Neuronal stem cell (in vitro differentiated cells): ENCODE results near the gene AP2A1.

Experiments
- DNase-seq: peaks from one replicate; pipeline ENCODE4 v3.0.0-alpha.2; 2013; ENCODE audit warnings: low spot score
- H2AFZ ChIP-seq: one replicate; pipeline ENCODE4 v1.6.1; 2013; ENCODE audit warnings: mild to moderate bottlenecking, low read length, inconsistent platforms
- H2AK5ac ChIP-seq: 2 replicates; pipeline ENCODE4 v1.6.1; 2013; ENCODE audit warnings: low read depth, mild to moderate bottlenecking, inconsistent platforms, low read length, moderate library complexity, mixed read lengths
- H2BK120ac ChIP-seq: 2 replicates; pipeline ENCODE4 v1.6.1; 2013; ENCODE audit warnings: low read depth, mild to moderate bottlenecking, inconsistent platforms, low read length, moderate library complexity, mixed read lengths
- H2BK12ac ChIP-seq: one replicate; pipeline ENCODE4 v1.6.1; 2013; ENCODE audit warnings: low read length, inconsistent platforms
- H2BK15ac ChIP-seq: 2 replicates; pipeline ENCODE4 v1.6.1; 2013; ENCODE audit warnings: mild to moderate bottlenecking, low read length, inconsistent platforms, mixed read lengths
- H2BK5ac ChIP-seq: one replicate; pipeline ENCODE4 v1.6.1; 2013; ENCODE audit warnings: inconsistent platforms, mild to moderate bottlenecking, low read length, moderate library complexity
- H3K14ac ChIP-seq: one replicate; pipeline ENCODE4 v1.6.1; 2013; ENCODE audit warnings: low read length, inconsistent platforms
- H3K18ac ChIP-seq: 2 replicates; pipeline ENCODE4 v1.6.1; 2013; ENCODE audit warnings: low read length, inconsistent platforms
- H3K23ac ChIP-seq: 2 replicates; pipeline ENCODE4 v1.6.1; 2013; ENCODE audit warnings: low read depth, mild to moderate bottlenecking, mixed read lengths, low read length, inconsistent platforms; ENCODE audit not compliant: poor library complexity
- H3K27ac ChIP-seq: replicated peaks from 3 replicates; pipeline ENCODE4 v1.5.1; 2013; ENCODE audit warnings: low read length, inconsistent platforms
- H3K27me3 ChIP-seq, 3 experiments: 2 replicates each; pipeline ENCODE4 v1.6.1; 2013; ENCODE audit warnings: low read length in 3 of 3, mild to moderate bottlenecking in 2 of 3, inconsistent platforms in 1 of 3, low read depth in 1 of 3, mixed read lengths in 1 of 3, moderate library complexity in 1 of 3; ENCODE audit not compliant: control insufficient read depth in 3 of 3, insufficient read depth in 3 of 3
- H3K36me3 ChIP-seq, 2 donors: replicated peaks in 1 of 2; 2 replicates each; pipeline ENCODE4 v1.6.1; 2013; ENCODE audit warnings: low read length in 2 of 2; ENCODE audit not compliant: control insufficient read depth in 2 of 2, insufficient read depth in 2 of 2
- H3K4ac ChIP-seq: 2 replicates; pipeline ENCODE4 v1.6.1; 2013; ENCODE audit warnings: inconsistent platforms, mild to moderate bottlenecking, low read length, moderate library complexity
- H3K4me1 ChIP-seq, 2 donors: 1 replicate in 1 of 2; 2 replicates in 1 of 2; pipeline ENCODE4 v1.6.1; 2013; ENCODE audit warnings: low read length in 2 of 2, low read depth in 1 of 2; ENCODE audit not compliant: control insufficient read depth in 2 of 2, insufficient read depth in 1 of 2
- H3K4me2 ChIP-seq: one replicate; pipeline ENCODE4 v1.6.1; 2013; ENCODE audit warnings: mild to moderate bottlenecking, low read length, inconsistent platforms; ENCODE audit not compliant: insufficient read depth, poor library complexity, severe bottlenecking
- H3K4me3 ChIP-seq, 2 donors: 2 replicates each; pipeline ENCODE4 v1.5.1; 2013; ENCODE audit warnings: low read length in 2 of 2, mild to moderate bottlenecking in 2 of 2, inconsistent platforms in 1 of 2, moderate library complexity in 1 of 2
- H3K79me1 ChIP-seq: one replicate; pipeline ENCODE4 v1.6.1; 2013; ENCODE audit warnings: low read depth, mild to moderate bottlenecking, inconsistent platforms, low read length, moderate library complexity
- H3K9ac ChIP-seq: one replicate; pipeline ENCODE4 v1.6.1; 2013; ENCODE audit warnings: mild to moderate bottlenecking, low read depth, low read length, inconsistent platforms; ENCODE audit not compliant: poor library complexity
- H3K9me3 ChIP-seq, 2 donors: replicated peaks in 1 of 2; 2 replicates each; pipeline versions ENCODE3 to v1.6.1; 2013; ENCODE audit warnings: low read length in 2 of 2, mild to moderate bottlenecking in 2 of 2, inconsistent platforms in 1 of 2, low read depth in 1 of 2, mixed read lengths in 1 of 2, moderate library complexity in 1 of 2; ENCODE audit not compliant: control insufficient read depth in 2 of 2, insufficient read depth in 1 of 2
- H4K8ac ChIP-seq: one replicate; pipeline ENCODE4 v1.6.1; 2013; ENCODE audit warnings: low read depth, mild to moderate bottlenecking, inconsistent platforms, low read length, moderate library complexity
- H4K91ac ChIP-seq: one replicate; pipeline ENCODE4 v1.6.1; 2013; ENCODE audit warnings: low read length, low read depth, mild to moderate bottlenecking, inconsistent platforms; ENCODE audit not compliant: poor library complexity
- WGBS, 2 donors: extraction: QIAGEN DNeasy Blood & Tissue Kit; methylation state at CpG; one replicate each; pipeline ENCODE4 v1.1.7; 2013; ENCODE audit warnings: missing lambda C conversion rate in 2 of 2, mixed read lengths in 1 of 2; ENCODE audit not compliant: insufficient read length in 2 of 2, insufficient replicate concordance in 1 of 2; ENCODE audit errors: extremely low coverage in 2 of 2; 5-methylcytosine and 5-hydroxymethylcytosine counted together

AP2A1 gene

GRCh38 chr19:49806620-49806959 lies 39.8 kb downstream of the AP2A1 start:
- no peak overlapping the region for H2BK5ac ChIP-seq
- no peak overlapping the region for H2AK5ac ChIP-seq
- H3K9me3 ChIP-seq = no peaks in the 10 kb centered on the region
- no peak overlapping the region for H2BK120ac ChIP-seq
- peaks cover 0 to 16% of the 10 kb centered on the region in 2 donors for H3K4me1 ChIP-seq
- peaks cover 7% of the 10 kb centered on the region for H3K79me1 ChIP-seq
- H3K9ac ChIP-seq = no peak overlapping the region
- H3K27ac ChIP-seq = no peak overlapping the region
- no peak overlapping the region for H3K4me2 ChIP-seq
- H3K4ac ChIP-seq = no peak overlapping the region
- no peak overlapping the region for H2AFZ ChIP-seq
- no peak overlapping the region for H3K14ac ChIP-seq
- no peak overlapping the region for H3K23ac ChIP-seq
- peaks cover 21 to 64% of the 10 kb centered on the region in 2 donors for H3K36me3 ChIP-seq
- H4K8ac ChIP-seq = no peak overlapping the region
- DNase-seq = no peak
- no peak overlapping the region for H3K4me3 ChIP-seq
- H2BK15ac ChIP-seq = no peak overlapping the region
- H4K91ac ChIP-seq = no peak overlapping the region
- no peak overlapping the region for H2BK12ac ChIP-seq
- no CpG with 5 or more reads among the region's 8 CpGs for WGBS, 2 donors
- H3K27me3 ChIP-seq = no peaks in the 10 kb centered on the region
- H3K18ac ChIP-seq = no peak overlapping the region

GRCh38 chr19:49807058-49807903 lies 40.5 kb downstream of the AP2A1 start:
- Histone ChIP-seq H3K79me1 (peaks cover 5% of the 10 kb centered on the region), H3K27ac (no peak overlapping the region), H2BK15ac (no peak overlapping the region), H4K8ac (no peak overlapping the region), H3K14ac (no peak overlapping the region), H3K4ac (no peak overlapping the region), H3K27me3 (no peaks in the 10 kb centered on the region), H4K91ac (no peak overlapping the region), H3K18ac (no peak overlapping the region), H2BK120ac (no peak overlapping the region), H2AK5ac (peak overlapping the region; percentile 71), H2AFZ (no peak overlapping the region), H3K9ac (no peak overlapping the region), H3K4me3 (no peak overlapping the region), H2BK12ac (no peak overlapping the region), H3K9me3 (no peaks in the 10 kb centered on the region), H3K4me2 (no peak overlapping the region), H2BK5ac (no peak overlapping the region), H3K36me3 (peaks cover 23 to 60% of the 10 kb centered on the region in 2 donors), H3K23ac (no peak overlapping the region), H3K4me1 (peaks cover under 1 to 18% of the 10 kb centered on the region in 2 donors)
- no CpG with 5 or more reads among the region's 18 CpGs for WGBS, 2 donors
- DNase-seq = no peak

GRCh38 chr19:49807904-49808675 lies 41.3 kb downstream of the AP2A1 start:
- H2AFZ ChIP-seq = no peak overlapping the region
- H3K18ac ChIP-seq = peak overlapping the region; percentile 86
- H3K36me3 ChIP-seq = peaks cover 19 to 53% of the 10 kb centered on the region in 2 donors
- H3K4me2 ChIP-seq = no peak overlapping the region
- peaks cover 3% of the 10 kb centered on the region for H3K79me1 ChIP-seq
- no peak for DNase-seq
- H3K4me1 ChIP-seq = peaks cover 4 to 19% of the 10 kb centered on the region in 2 donors
- no peaks in the 10 kb centered on the region for H3K27me3 ChIP-seq
- H4K91ac ChIP-seq = no peak overlapping the region
- no peak overlapping the region for H2BK5ac ChIP-seq
- H3K9me3 ChIP-seq = peaks cover 0 to 2% of the 10 kb centered on the region in 2 donors
- H3K4me3 ChIP-seq = peak overlapping the region in 1 of 2 donors; percentile 34
- H2AK5ac ChIP-seq = no peak overlapping the region
- peak overlapping the region; percentile 75 for H3K14ac ChIP-seq
- no CpG with 5 or more reads among the region's 20 CpGs for WGBS, 2 donors
- H3K23ac ChIP-seq = peak overlapping the region; percentile 27
- H3K4ac ChIP-seq = no peak overlapping the region
- no peak overlapping the region for H2BK120ac ChIP-seq
- H2BK15ac ChIP-seq = no peak overlapping the region
- no peak overlapping the region for H2BK12ac ChIP-seq
- no peak overlapping the region for H4K8ac ChIP-seq
- peak overlapping the region; percentile 82 for H3K9ac ChIP-seq
- H3K27ac ChIP-seq = no peak overlapping the region

- H2AFZ ChIP-seq = no peak overlapping the region
- peaks cover 3% of the 10 kb centered on the region for H3K79me1 ChIP-seq
- no peaks in the 10 kb centered on the region for H3K27me3 ChIP-seq
- H4K91ac ChIP-seq = no peak overlapping the region
- H3K36me3 ChIP-seq = peaks cover 13 to 46% of the 10 kb centered on the region in 2 donors
- peak overlapping the region; percentile 89 for H2BK120ac ChIP-seq
- peak overlapping the region; percentile 71 for H3K4me2 ChIP-seq
- H3K9ac ChIP-seq = peak overlapping the region; percentile 87
- peak overlapping the region; percentile 61 for H3K27ac ChIP-seq
- no CpG with 5 or more reads among the region's 31 CpGs for WGBS, 2 donors
- DNase-seq = peak; percentile 94
- peaks cover 5 to 19% of the 10 kb centered on the region in 2 donors for H3K4me1 ChIP-seq
- peak overlapping the region; percentile 92 for H3K18ac ChIP-seq
- no peak overlapping the region for H2BK12ac ChIP-seq
- peaks cover 0 to 2% of the 10 kb centered on the region in 2 donors for H3K9me3 ChIP-seq
- H3K4ac ChIP-seq = peak overlapping the region; percentile 18
- peak overlapping the region; percentile 95 for H2BK15ac ChIP-seq
- peak overlapping the region; percentile 76 for H3K23ac ChIP-seq
- H3K14ac ChIP-seq = peak overlapping the region; percentile 84
- no peak overlapping the region for H2AK5ac ChIP-seq
- no peak overlapping the region for H2BK5ac ChIP-seq
- peak overlapping the region in 1 of 2 donors; percentile 81 for H3K4me3 ChIP-seq
- peak overlapping the region; percentile 98 for H4K8ac ChIP-seq
Measured at GRCh38 chr19:49808711-49809159, 41.9 kb downstream of the AP2A1 start.
